Mucosa of descending colon (tissue), 3 donors: ENCODE results near the gene ABHD5. TPM values are rescaled to one million over a fixed set of nuclear protein-coding genes. Genes with fewer than 3 reads are reported as not detected.

Source experiments
- ATAC-seq: fragments of 200-7000 bp; cut with Tn5 transposase; one replicate; pipeline ENCODE4 v1.9.1; 2020; ENCODE audit warnings: mild to moderate bottlenecking, moderate library complexity
- DNase-seq, 3 donors: peaks; one replicate each; pipeline ENCODE4 v3.0.0-alpha.2; 2020
- H3K36me3 ChIP-seq: fragments of 200-600 bp; one replicate; pipeline ENCODE4 v1.8.0; 2021; ENCODE audit warnings: low read depth, mild to moderate bottlenecking
- H3K4me1 ChIP-seq: fragments of 200-600 bp; one replicate; pipeline ENCODE4 v1.8.0; 2021; ENCODE audit warnings: low read depth, mild to moderate bottlenecking
- H3K4me3 ChIP-seq: fragments of 200-600 bp; one replicate; pipeline ENCODE4 v1.8.0; 2021; ENCODE audit warnings: mild to moderate bottlenecking
- H3K9me3 ChIP-seq: fragments of 200-600 bp; one replicate; pipeline ENCODE4 v1.8.0; 2021; ENCODE audit warnings: mild to moderate bottlenecking
- intact Hi-C, 2 donors: fragments of 100-400 bp; cut with DNase I in 1 of 2; cut with micrococcal nuclease in 1 of 2; formaldehyde crosslinking; loops; one replicate each; pipeline versions ENCODE4 v1.11.0 to v1.11.1; 2022; cut with DNase I, micrococcal nuclease
- total RNA-seq, 3 donors: library from RNA; stranded (reverse); fragmentation: NEBNext Ultra II Directional in 2 of 3; extraction: Animal tissue kit (Norgen Biotek cat#: 25700) in 2 of 3; gene quantifications; one replicate each; pipeline versions ENCODE4 v1.2.1 to v1.2.4, GENCODE V29; 2021 to 2023
- TF ChIP-seq, protein P1 (sequence below): fragments of 200-600 bp; IDR thresholded peaks from one replicate; pipeline ENCODE4 v1.8.0; 2022; ENCODE audit warnings: antibody characterized with exemption, mild to moderate bottlenecking
- donor health status: DM: no; HTN: no; CAD: no; lungs with moderate emphysema.
- donor health status: DM: no; HTN: no; CAD: no.
- donor health status: DM: no; HTN: yes; CAD: no.

ABHD5 gene
- total RNA-seq, 3 donors from 2014 or later, result 27.8 to 44.4 (median 31.7) TPM

DNA sequence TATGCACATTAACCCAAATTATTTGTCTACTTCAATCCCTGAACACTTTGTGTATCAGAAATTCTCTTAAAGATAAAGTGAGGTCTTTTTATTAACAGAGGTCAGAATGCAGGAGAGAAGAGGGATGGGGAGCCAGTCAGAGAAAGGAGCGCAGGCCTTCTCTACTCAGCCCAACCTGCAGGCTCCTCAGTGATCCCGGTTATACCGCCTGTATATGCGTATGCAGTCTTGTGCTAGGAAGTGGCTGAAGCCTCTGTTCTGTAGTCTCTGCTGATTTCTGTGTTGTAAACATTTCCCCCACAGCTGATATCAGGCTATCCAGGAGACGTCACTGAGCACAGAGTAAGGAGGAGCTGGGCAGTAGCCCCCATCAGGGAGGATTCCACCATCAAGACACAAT is 57.9 kb downstream of the ABHD5 start:
- intact Hi-C loops, result no loop called here
- Histone ChIP-seq H3K4me3 (no peak overlapping the region), H3K4me1 (no peaks in the 10 kb centered on the region), H3K9me3 (no peaks in the 10 kb centered on the region), H3K36me3 (no peaks in the 10 kb centered on the region)
- TF ChIP-seq, protein P1, sequence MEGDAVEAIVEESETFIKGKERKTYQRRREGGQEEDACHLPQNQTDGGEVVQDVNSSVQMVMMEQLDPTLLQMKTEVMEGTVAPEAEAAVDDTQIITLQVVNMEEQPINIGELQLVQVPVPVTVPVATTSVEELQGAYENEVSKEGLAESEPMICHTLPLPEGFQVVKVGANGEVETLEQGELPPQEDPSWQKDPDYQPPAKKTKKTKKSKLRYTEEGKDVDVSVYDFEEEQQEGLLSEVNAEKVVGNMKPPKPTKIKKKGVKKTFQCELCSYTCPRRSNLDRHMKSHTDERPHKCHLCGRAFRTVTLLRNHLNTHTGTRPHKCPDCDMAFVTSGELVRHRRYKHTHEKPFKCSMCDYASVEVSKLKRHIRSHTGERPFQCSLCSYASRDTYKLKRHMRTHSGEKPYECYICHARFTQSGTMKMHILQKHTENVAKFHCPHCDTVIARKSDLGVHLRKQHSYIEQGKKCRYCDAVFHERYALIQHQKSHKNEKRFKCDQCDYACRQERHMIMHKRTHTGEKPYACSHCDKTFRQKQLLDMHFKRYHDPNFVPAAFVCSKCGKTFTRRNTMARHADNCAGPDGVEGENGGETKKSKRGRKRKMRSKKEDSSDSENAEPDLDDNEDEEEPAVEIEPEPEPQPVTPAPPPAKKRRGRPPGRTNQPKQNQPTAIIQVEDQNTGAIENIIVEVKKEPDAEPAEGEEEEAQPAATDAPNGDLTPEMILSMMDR, result no peak
- ATAC-seq, result no peak
- no peak for DNase-seq

DNA sequence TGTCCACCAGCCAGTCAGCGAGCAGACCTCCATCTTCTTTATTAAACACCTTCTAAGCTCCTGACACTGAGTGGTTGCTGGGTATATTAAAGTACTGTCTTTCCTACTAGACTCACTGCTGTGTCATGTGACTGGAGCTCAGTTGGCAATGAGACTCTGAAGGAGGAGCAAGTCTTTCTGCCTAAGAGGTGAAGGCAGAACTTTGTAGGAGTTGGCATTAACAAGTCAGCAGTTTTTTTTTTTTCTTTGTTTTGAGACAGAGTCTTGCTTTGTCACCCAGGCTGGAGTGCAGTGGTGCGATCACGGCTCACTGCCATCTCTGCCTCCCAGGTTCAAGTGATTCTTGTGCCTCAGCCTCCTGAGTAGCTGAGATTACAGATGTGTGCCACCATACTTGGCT is 62.2 kb downstream of the ABHD5 start:
- ATAC-seq (no peak), DNase-seq (no peak)
- H3K36me3 ChIP-seq, result no peaks in the 10 kb centered on the region
- no peak overlapping the region for H3K4me3 ChIP-seq
- intact Hi-C loops, result no loop called here
- TF ChIP-seq, protein P1, result no peak
- H3K4me1 ChIP-seq, result peaks cover 7% of the 10 kb centered on the region
- H3K9me3 ChIP-seq, result no peaks in the 10 kb centered on the region

DNA sequence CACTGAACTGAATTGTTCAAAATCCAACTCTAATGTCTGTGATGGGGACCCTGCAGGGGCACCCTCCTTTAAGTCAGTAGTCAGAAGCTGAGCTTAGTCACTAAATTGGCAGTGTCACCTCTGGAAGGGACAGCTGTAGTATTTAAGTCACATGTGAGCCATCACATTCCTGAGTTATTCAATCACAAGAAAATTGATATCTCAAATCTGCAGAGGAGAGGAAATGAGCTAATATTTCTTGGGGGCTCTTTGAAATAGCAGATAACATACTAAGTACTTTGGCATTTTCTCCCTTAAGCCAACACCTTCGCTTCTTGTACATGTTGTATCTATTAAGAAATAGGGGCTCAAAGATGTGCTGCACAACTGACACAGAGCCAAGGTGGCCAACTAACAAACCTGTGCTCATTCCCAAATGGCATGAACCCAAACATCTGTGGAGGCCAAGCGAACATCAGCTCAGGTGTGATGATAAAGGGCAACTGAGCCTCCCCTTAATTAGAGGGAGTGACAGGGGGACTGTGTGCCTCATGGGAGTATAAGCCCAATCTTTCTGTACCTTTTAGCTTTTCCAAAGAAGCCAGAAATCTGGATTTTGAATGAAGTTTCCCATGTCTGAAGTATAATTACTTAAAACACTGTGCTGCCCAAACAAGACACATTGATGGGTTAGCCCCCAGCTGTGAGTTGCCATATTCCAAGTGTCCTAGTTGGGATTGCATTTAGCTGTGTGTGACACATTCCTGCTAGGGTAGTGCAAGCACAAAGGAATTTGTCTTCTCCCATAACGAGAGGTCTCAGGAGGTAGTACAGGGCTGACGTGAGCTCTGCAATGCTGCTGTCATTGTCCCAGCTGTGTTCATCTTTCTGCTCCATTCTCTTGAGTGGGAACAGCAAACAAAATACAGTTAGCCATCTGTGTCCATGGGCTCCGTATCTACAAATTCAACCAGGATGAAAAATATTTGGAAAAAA is 63.3 kb downstream of the ABHD5 start:
- no peak overlapping the region for H3K4me3 ChIP-seq
- ATAC-seq (no peak), DNase-seq (no peak)
- H3K4me1 ChIP-seq, result peaks cover 10% of the 10 kb centered on the region
- intact Hi-C loops, result no loop called here
- TF ChIP-seq, protein P1, result no peak
- no peaks in the 10 kb centered on the region for H3K36me3 ChIP-seq
- H3K9me3 ChIP-seq, result no peaks in the 10 kb centered on the region

DNA sequence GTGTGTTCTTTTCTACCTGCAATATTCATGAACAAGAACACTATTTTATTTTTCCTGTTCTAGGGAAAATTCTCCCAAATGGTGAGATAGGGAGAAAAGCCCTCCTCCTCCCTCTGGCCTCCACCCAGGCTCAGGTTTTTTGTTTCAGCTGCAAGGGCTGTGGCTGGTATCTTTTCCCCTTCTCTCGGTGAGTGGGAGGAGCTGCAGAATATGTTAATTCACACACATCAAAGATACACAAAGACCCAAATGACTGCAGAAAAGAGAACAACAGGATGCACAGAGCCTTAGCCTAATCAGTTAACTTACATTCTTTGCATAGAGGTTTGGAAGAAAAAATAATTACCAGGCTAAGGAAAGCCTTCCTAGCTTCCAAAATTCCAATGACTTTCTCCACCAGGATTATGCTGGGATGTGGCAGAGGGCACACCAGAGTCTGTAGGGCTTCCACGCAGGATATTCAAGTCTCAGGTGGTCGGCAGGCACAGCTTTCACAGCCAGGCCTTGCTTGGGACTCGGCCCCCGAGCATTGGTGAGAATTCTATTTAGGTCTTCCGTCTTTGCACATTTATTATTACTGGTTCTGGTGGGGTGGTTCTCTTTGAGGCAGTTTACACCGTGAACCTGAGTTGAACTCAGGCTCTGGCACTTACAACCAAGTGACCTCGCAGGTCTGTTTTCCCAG is 64.9 kb downstream of the ABHD5 start:
- Histone ChIP-seq H3K4me1 (peaks cover 10% of the 10 kb centered on the region), H3K36me3 (no peaks in the 10 kb centered on the region), H3K4me3 (no peak overlapping the region), H3K9me3 (no peaks in the 10 kb centered on the region)
- TF ChIP-seq, protein P1, result no peak
- intact Hi-C loops, result no loop called here
- no peak for DNase-seq
- ATAC-seq, result peak; percentile 38

DNA sequence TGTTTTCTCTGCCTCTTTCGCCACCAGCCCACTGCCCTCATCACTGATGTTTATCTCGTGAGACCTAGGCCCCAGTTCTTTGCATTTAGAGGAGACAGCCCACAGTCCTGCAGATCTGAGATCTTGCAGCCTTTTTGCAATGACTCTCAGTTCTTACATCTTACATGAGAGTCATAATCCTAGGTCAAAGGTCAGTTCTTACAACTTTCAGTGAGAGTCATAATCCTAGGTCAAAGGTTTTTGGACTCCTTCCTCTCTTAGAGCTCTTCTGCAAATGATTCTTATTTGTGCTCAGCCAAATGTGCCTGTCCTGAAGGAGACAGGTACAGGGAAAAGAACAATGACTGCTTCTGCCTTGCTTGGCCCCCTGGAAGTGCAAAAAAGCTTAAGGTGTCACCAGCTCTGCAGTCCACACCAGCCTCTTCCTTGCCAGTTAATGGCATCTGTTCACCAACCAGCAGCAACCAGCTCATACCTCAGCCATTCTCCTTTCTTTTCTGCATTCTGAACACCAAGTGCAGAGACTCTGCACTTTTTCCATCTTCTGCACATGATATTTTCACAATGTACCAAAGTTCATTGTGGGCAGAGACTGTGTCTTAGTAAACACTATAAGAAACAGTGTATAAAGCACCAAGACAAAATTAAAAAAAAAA is 67.1 kb downstream of the ABHD5 start:
- TF ChIP-seq, protein P1, result no peak
- H3K9me3 ChIP-seq, result no peaks in the 10 kb centered on the region
- intact Hi-C loops, result no loop called here
- H3K4me3 ChIP-seq, result no peak overlapping the region
- peaks cover 10% of the 10 kb centered on the region for H3K4me1 ChIP-seq
- no peaks in the 10 kb centered on the region for H3K36me3 ChIP-seq
- peak; percentile 74 for ATAC-seq
- no peak for DNase-seq
